ENCODE measurements around the gene KCNH4. TPM values are rescaled to one million over a fixed set of nuclear protein-coding genes. Genes with fewer than 3 reads are reported as not detected.
"Not testable (repeated sequence)": the region's sequence is repeated elsewhere in the genome, so short reads cannot be mapped to it uniquely, and the experiment has no call there.

Gene KCNH4
- total and polyA plus RNA-seq, 11 donors, result 0.07 to 0.28 (median 0.11) TPM; not detected in 1

DNA sequence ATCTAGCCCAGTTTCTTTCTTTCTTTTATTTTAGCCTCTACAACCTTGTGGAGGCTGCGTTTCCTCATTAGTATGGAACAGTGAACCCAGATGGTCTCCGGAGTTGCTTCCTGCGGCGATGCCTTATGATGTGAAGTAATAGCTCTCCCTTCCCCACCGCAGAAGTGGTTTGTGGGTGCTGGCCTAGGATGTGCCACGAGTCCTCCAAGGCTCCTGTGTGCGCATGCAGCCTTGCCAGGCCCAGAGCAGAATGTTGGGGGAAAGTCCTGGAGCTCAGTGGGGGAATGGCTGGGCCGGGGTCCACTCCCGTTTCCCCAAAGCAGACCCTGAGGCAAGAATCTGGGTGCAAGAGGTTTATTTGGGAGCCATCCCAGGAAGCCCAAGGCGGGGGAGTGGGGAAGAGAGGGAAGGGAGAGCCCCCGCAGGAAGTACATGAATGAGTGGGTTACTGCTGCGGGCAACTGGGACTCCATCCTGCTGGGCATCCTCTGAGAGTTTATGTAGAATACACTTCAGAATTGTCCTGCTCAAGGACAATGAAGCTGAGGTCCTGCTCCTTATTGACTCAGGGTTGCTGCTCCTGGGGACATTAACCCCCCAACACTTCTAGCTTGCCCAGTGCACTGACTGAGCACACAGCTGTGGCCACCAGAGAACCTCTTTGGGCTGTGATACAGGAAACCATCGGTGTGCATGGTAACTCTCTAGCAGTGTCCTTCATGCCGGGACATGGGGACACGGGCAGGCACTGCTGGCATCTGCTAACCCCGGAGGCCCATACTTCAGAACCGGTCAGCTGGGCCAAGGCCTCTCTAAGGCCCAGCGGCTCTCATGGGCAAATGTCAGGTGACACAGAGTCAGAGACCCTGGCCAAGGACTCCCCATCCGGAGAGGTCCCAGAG lies 8.1 kb upstream of the KCNH4 start:
- peaks cover 4 to 42% (median 17%) of the 10 kb centered on the region in 12 donors for H3K4me1 ChIP-seq
- no peak for DNase-seq
- H3K27me3 ChIP-seq, result no peaks in the 10 kb centered on the region
- no peak overlapping the region for H3K4me3 ChIP-seq
- H3K27ac ChIP-seq, result no peak overlapping the region
- H3K9me3 ChIP-seq, result no peaks in the 10 kb centered on the region
- WGBS, 4 donors, result 84 to 89% (median 87%) methylated on average over 16 to 19 of the region's 19 CpGs
- ATAC-seq, result no peak
- TF ChIP-seq, protein P1, sequence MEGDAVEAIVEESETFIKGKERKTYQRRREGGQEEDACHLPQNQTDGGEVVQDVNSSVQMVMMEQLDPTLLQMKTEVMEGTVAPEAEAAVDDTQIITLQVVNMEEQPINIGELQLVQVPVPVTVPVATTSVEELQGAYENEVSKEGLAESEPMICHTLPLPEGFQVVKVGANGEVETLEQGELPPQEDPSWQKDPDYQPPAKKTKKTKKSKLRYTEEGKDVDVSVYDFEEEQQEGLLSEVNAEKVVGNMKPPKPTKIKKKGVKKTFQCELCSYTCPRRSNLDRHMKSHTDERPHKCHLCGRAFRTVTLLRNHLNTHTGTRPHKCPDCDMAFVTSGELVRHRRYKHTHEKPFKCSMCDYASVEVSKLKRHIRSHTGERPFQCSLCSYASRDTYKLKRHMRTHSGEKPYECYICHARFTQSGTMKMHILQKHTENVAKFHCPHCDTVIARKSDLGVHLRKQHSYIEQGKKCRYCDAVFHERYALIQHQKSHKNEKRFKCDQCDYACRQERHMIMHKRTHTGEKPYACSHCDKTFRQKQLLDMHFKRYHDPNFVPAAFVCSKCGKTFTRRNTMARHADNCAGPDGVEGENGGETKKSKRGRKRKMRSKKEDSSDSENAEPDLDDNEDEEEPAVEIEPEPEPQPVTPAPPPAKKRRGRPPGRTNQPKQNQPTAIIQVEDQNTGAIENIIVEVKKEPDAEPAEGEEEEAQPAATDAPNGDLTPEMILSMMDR (IDR thresholded peaks at IDR 0.05), result no peak
- no peak for TF ChIP-seq POLR2A (IDR thresholded peaks at IDR 0.05)
- intact Hi-C loops (cut with DNase I), result loop anchor here in 2 of 10 donors (10.0 kb wide), 2 partner anchors 86 to 124 kb away; partner anchors contain the start of gene STAT5B (in 1 of the 2)
- H3K36me3 ChIP-seq, result peaks cover 0 to 3% (median 0%) of the 10 kb centered on the region in 9 donors

DNA sequence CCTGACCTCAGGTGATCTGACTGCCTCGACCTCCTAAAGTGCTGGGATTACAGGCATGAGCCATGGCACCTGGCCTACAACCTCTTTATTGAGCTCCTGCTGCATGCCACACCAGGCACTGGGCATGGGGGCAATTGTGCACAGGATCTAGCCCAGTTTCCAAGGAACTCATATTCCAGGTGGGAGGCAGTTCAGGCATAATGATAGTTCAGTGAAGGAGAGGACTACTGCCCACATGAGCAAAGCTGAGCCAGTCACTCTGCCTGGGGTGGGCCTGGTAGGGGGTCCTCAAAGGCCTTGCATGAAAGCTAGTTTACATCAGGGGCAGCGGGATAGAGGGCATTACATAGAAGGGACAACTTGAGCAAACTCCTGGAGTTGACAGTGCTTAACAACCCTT lies 6.9 kb upstream of the KCNH4 start:
- Histone ChIP-seq H3K9me3 (no peaks in the 10 kb centered on the region), H3K27ac (no peak overlapping the region), H3K27me3 (peaks cover 0 to 3% (median 0%) of the 10 kb centered on the region in 9 donors), H3K4me3 (no peak overlapping the region), H3K36me3 (peaks cover 0 to 3% (median 0%) of the 10 kb centered on the region in 9 donors), H3K4me1 (peaks cover 0 to 39% (median 16%) of the 10 kb centered on the region in 12 donors)
- ATAC-seq (no peak), DNase-seq (no peak)
- TF ChIP-seq, protein P1 (IDR thresholded peaks at IDR 0.05), result no peak
- no peak for TF ChIP-seq POLR2A (IDR thresholded peaks at IDR 0.05)
- 72 to 85% (median 80%) methylated on average over 2 of the region's 2 CpGs for WGBS, 4 donors
- intact Hi-C loops (cut with DNase I), result loop anchor here in 2 of 10 donors (2.0 to 10.0 kb wide), 3 partner anchors 87 to 123 kb away; partner anchors contain the start of gene STAT5B (in 2 of the 2)

DNA sequence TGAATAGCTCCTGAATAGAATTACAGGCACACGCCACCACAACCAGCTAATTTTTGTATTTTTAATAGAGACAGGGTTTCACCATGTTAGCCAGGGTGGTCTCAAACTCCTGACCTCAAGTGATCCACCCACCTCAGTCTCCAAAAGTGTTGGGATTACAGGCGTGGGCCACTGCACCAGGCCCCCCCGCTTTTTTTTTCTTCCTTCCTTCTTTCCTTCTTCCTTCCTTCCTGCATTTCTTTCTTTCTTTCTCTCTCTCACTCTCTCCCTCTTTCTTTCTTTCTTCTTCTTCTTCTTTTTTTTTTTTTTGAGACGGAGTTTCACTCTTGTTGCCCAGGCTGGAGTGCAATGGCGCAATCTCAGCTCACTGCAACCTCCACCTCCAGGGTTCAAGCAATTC lies 5.2 kb upstream of the KCNH4 start:
- Histone ChIP-seq H3K27me3 (peaks cover 0 to 13% (median 4%) of the 10 kb centered on the region in 9 donors), H3K4me1 (peaks cover 0 to 46% (median 17%) of the 10 kb centered on the region in 12 donors)
- DNase-seq, H3K27ac ChIP-seq, H3K4me3 ChIP-seq, H3K9me3 ChIP-seq, H3K36me3 ChIP-seq, ATAC-seq: not testable (repeated sequence)
- intact Hi-C loops (cut with DNase I), result loop anchor here in 2 of 10 donors (2.0 to 10.0 kb wide), 3 partner anchors 89 to 121 kb away; partner anchors contain the start of gene STAT5B (in 2 of the 2)
- 83 to 91% (median 89%) methylated on average over 5 of the region's 5 CpGs for WGBS, 4 donors

DNA sequence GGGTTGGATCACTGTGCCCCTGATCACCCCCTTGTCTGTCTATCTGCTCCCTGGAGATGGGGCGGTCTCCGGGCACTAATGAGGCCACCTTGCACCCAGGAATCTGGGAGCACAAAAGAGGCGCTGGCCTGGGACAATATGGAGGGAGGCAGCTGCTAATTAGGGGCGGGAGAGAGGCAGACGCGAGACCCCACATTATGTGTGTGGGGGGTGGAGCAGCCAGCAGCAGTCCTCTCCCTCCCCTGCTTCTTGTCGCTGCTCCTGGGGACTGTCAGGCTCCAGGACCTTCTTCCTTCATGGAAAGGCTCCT lies 4.6 kb upstream of the KCNH4 start:
- Histone ChIP-seq H3K27me3 (peaks cover 0 to 19% (median 9%) of the 10 kb centered on the region in 9 donors), H3K4me3 (no peak overlapping the region), H3K4me1 (peaks cover 0 to 52% (median 23%) of the 10 kb centered on the region in 12 donors), H3K27ac (no peak overlapping the region), H3K9me3 (no peaks in the 10 kb centered on the region), H3K36me3 (no peaks in the 10 kb centered on the region)
- ATAC-seq, result no peak
- TF ChIP-seq, protein P1 (IDR thresholded peaks at IDR 0.05), result no peak
- TF ChIP-seq POLR2A (IDR thresholded peaks at IDR 0.05), result no peak
- no peak for DNase-seq
- 68 to 76% (median 75%) methylated on average over 7 of the region's 7 CpGs for WGBS, 4 donors
- intact Hi-C loops (cut with DNase I), result loop anchor here in 2 of 10 donors (10.0 kb wide), 2 partner anchors 89 to 121 kb away; partner anchors contain the start of gene STAT5B (in 1 of the 2)

Measured in heart left ventricle (tissue), 16 donors.